ENCODE measurements around the gene KIAA1671.

Gene KIAA1671

DNA sequence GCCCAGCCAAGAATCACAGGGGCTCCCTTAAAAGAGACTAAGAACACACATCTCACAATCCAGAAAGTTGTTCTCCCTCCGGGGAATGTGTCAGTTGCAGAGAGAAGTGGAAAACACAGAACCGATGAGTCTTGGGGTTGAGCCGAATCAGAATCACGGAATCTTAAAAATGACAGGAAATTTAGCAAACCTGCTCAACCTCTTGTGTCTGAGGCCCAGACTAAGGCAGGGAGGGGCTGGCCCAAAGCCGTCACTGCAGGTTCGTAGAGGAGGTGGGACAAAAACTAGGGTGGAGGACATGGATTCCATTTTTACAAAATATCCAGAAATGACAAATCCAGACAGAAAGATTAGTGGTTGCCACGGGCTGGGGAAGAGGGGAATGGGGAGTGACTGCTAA lies 63.8 kb downstream of the KIAA1671 start:
- no peak for DNase-seq

- no peak for DNase-seq
Observed at GRCh38 chr22:25018009-25018408, 65.5 kb downstream of the KIAA1671 start.

DNA sequence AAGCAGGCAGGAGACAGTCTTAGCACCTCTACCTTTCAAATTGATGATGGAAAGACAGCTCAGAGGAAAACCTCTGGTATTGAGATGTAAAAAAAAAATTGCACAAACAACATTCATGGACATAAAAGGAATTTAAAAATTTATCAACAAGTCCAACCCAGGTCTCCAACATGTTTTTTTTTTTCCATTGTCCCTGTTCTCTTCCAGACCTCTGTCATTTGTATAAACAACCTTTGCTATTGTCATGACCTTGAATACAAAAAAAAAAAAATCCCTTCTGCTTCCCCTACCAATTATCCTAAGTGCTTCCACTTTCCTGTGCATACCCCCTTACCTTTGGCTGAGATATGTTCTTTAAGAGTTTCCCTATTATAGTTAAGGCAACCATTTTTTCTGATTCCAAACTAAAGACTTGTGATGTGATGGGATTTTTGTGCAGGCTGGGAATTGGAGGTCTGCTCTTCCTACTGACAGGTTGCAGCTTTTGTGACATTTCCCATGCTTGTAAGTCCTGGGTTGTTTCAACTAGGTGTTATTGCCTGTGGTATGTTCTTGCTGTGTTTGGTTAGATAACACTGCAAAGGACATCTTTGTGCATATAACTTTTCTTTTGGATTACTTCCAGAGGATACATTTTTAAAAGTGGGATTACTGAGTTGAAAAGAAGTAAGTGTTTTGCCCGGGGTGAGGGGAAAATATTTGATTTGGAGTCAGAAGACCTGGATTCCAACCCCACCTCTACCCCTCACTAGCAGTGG lies 67.1 kb downstream of the KIAA1671 start:
- no peak for DNase-seq

- no peak for DNase-seq
Observed at GRCh38 chr22:25021409-25021808, 68.9 kb downstream of the KIAA1671 start.

DNA sequence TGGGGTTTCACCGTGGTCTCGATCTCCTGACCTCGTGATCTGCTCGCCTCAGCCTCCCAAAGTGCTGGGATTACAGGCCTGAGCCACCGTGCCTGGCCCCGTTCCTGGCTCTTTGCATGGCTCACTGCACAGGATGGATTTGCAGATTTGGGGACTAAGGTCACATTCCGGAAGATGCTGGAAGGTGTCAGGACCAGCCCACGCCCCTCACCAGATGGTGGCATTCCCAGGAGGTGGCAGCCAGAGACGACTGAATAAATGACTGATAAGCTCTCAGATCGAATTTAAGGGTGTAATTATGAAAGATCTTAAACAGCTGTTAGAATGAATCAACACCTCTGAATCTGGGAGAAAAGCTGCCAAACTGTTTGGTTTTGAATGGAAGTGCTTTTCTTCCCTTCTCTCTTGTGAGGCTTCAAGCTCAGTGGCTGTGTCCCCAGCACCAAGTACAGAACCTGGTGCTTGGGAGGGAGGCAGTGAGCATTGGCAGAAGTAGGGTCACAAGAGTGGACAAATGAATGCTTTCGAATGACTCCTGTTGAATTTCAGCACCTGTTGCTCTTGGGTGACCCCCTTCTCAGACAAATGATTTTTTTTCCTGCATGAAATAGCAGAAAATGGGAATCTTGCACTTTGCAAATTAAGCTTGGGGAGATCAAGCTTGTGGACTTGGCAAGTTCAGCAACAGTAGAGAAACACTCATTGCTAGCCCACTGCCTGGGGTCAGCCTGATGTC lies 69.6 kb downstream of the KIAA1671 start:
- no peak for DNase-seq

DNA sequence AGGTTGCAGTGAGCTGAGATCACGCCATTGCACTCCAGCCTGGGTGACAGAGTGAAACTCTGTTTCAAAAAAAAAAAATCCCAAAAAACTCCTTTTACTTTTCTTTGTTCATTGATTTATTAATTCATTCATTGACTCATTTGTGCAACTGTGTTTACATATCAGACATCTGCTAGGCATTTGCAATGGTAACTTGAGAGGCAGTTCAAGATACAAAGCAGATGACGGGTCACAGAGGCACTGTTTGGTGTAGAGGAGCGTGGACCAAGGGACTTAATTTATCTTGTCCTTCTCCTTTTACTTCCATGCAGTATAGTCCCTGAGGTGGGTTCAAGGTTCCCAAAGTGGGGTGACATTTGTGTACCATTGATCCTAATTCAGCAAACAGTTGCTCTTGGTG lies 71.4 kb downstream of the KIAA1671 start:
- no peak for DNase-seq

DNA sequence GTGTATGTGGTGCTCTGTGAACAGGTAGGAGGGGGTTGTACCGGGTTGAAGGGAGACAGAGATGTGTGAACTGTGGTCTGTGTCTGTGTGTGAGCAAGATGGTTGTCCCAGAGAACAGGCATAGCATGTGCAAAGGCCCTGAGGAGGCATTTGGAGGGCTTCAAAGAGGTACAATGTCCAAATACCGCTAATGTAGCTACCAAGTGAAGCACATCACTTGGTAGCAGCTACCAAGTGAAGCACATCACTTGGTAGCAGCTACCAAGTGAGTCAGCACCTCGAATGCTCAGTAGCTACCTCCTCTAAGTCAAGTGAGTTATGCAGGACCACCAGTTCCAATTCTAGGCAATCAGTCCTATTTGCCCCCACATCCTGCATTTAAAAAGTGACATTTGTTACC lies 72.4 kb downstream of the KIAA1671 start:
- no peak for DNase-seq

DNA sequence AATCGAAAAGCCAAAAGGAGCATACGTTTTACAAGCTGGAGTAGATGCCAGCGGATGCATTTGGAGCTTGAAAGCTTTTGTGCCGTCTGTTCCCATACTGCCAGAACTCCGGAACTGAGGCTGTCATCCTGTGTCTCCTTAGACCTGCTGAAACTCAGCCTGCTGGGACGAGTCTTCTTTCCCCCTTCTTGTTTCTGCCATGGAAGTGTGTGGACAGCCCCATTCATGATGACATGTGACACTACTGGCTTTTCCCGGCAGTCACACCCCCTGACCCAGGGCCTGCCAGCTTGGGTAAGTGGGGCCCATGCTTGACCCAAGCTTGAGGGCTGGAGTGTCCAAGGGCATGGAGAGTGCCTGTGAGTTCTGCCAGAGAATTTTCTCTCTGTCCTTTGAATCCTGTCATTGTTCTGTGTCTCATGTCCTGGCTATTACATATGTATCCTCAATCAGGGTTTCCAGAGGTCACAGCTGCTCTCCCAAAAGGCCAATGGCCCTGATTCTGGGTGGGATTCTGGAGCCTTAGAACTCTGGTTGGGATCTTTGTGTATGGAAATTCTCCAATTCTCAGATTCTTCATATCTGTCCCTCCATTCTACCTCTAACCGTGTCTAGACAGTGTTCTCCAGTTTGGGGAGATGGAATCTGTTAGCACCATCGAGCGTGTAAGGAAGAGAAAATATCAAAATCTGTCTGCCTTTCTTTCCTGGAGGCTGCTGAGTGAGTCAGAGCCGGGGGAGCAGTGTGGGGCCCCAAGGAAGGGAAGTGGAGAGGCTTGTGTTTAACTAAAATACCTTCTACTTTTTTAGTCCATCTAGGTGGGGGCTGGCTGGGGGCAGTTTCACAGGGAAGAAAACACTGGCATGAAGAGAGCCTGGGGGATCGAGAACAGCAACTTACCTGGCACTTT lies 73.2 kb downstream of the KIAA1671 start:
- DNase-seq, result no peak

- DNase-seq, result no peak
Observed at GRCh38 chr22:25027043-25027906, 74.8 kb downstream of the KIAA1671 start.

DNA sequence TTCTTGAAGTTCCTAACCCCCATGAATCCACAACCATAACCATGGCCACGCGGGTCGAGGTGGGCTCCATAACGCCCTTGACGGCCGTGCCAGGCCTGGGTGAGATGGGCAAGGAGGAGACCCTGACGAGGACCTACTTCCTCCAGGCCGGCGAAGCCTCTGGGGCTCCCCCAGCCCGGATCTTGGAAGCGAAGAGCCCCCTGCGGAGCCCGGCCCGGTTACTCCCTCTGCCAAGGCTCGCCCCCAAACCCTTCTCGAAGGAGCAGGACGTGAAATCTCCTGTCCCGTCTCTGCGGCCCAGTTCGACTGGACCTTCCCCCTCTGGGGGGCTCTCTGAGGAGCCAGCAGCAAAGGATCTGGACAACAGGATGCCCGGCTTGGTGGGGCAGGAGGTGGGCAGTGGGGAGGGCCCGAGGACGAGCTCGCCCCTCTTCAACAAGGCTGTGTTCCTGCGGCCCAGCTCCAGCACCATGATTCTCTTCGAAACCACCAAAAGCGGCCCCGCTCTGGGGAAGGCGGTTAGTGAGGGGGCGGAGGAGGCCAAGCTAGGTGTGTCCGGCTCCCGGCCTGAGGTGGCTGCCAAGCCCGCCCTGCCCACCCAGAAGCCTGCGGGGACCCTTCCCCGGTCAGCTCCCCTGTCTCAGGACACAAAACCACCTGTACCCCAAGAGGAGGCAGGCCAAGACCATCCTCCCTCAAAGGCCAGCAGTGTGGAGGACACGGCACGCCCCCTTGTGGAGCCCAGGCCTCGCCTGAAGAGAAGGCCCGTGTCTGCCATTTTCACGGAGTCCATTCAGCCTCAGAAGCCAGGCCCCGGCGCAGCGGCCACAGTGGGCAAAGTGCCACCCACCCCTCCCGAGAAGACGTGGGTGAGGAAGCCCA lies 75.7 kb downstream of the KIAA1671 start:
- DNase-seq, result no peak

DNA sequence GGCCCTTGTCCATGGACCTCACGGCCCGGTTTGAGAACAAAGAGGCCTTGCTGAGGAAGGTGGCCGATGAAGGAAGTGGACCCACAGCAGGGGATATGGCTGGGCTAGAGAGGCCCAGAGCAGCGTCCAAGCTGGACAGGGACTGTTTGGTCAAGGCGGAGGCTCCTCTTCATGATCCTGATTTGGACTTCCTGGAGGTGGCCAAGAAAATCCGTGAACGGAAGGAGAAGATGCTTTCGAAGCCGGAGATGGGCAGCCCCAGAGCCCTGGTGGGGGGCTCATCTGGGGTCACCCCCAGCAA lies 76.3 kb downstream of the KIAA1671 start:
- no peak for DNase-seq

GRCh38 chr22:25029181-25029580 lies 76.7 kb downstream of the KIAA1671 start:
- no peak for DNase-seq

- DNase-seq, result no peak
Observed at GRCh38 chr22:25030636-25031035, 78.1 kb downstream of the KIAA1671 start.

GRCh38 chr22:25032066-25032465 lies 79.5 kb downstream of the KIAA1671 start:
- no peak for DNase-seq

GRCh38 chr22:25035715-25036114 lies 83.2 kb downstream of the KIAA1671 start:
- no peak for DNase-seq

GRCh38 chr22:25038239-25038638 lies 85.7 kb downstream of the KIAA1671 start:
- no peak for DNase-seq

DNA sequence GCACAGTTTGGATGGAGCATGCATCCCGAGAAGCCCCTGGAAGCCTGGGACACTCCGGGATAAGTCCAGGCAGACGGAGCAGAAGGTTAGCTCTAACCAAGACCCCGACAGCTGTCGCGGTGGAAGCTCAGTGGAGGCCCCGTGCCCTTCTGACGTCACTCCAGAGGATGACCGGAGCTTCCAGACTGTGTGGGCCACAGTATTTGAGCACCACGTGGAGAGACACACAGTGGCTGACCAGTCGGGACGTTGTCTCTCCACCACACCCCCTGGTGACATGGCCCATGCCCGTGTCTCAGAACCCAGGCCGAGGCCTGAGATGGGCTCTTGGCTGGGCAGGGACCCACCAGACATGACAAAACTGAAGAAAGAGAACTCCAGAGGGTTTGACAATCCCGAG lies 86.3 kb downstream of the KIAA1671 start:
- no peak for DNase-seq

DNA sequence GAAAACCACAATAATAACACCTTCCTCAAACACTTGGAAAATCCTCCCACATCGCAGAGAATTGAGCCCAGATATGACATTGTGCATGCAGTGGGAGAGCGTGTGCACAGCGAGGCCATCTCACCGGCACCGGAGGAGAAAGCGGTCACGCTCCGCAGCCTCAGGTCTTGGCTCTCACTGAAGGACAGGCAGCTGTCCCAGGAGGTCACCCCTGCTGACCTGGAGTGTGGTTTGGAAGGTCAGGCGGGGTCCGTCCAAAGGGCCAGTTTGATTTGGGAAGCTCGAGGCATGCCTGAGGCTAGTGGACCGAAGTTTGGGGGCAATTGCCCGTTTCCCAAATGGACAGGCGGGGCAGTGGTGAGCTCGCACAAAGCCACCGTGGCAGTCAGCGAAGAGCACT lies 86.7 kb downstream of the KIAA1671 start:
- DNase-seq, result no peak

GRCh38 chr22:25039754-25040153 lies 87.2 kb downstream of the KIAA1671 start:
- DNase-seq, result no peak

GRCh38 chr22:25045159-25045558 lies 92.6 kb downstream of the KIAA1671 start:
- no peak for DNase-seq

DNA sequence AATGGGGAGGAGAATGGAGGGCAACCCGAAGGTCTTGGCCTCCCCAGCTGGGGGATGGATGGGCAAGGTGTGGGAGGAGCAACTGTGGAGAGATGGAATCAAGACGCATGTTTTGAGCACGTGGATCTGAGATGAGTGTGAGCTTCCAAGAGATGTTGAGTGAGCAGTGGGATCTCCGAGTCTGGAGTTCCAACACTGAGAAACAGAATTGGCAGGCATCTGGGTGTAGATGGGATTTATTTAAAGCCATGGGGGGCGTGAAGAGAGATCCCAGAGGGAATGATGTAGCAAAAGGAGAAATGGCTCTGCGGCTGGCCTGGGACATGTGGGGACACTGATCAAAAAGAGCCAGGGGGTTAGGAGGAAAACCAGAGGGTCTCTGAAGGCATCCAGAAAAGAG lies 95.6 kb downstream of the KIAA1671 start:
- no peak for DNase-seq

Data from NCI-H1092 treated with DMSO at 0.1 percent for 48 hours (cell line).